KMS-11 (cell line): ENCODE data around the gene KCNE2.

Experiments
- H2AFZ ChIP-seq: fragments of 200-600 bp; sonication (generic); 2 replicates; pipeline ENCODE4 v1.6.1; 2016; ENCODE audit warnings: antibody characterized with exemption, mixed run types, low read depth
- H3K27ac ChIP-seq: fragments of 200-600 bp; sonication (generic); 2 replicates; pipeline ENCODE4 v1.6.1; 2016; ENCODE audit warnings: mild to moderate bottlenecking, mixed run types
- H3K27me3 ChIP-seq: fragments of 200-600 bp; sonication (generic); 2 replicates; pipeline ENCODE4 v1.6.1; 2017; ENCODE audit warnings: mild to moderate bottlenecking, low read depth, mixed run types, moderate library complexity; ENCODE audit not compliant: insufficient read depth
- H3K36me3 ChIP-seq: fragments of 200-600 bp; sonication (generic); 2 replicates; pipeline ENCODE4 v1.6.1; 2017; ENCODE audit warnings: mild to moderate bottlenecking, mixed run types; ENCODE audit not compliant: insufficient read depth
- H3K4me1 ChIP-seq: fragments of 200-600 bp; sonication (generic); 2 replicates; pipeline ENCODE4 v1.6.1; 2016; ENCODE audit warnings: mild to moderate bottlenecking, low read depth, mixed run types; ENCODE audit not compliant: poor library complexity, severe bottlenecking
- H3K4me2 ChIP-seq: fragments of 200-600 bp; sonication (generic); 2 replicates; pipeline ENCODE4 v1.7.0; 2016; ENCODE audit warnings: mild to moderate bottlenecking, mixed run types
- H3K4me3 ChIP-seq: fragments of 200-600 bp; sonication (generic); IDR thresholded peaks from 2 replicates; pipeline ENCODE4 v1.6.1; 2017; ENCODE audit warnings: low read depth, low read length, mixed read lengths; ENCODE audit not compliant: insufficient read depth
- H3K79me2 ChIP-seq: fragments of 200-600 bp; sonication (generic); 2 replicates; pipeline ENCODE4 v1.6.1; 2016; ENCODE audit warnings: low read depth, mixed run types; ENCODE audit not compliant: insufficient read depth
- H3K9ac ChIP-seq: fragments of 200-600 bp; sonication (generic); 2 replicates; pipeline ENCODE4 v1.6.1; 2016; ENCODE audit warnings: mild to moderate bottlenecking, mixed run types
- H4K20me1 ChIP-seq: fragments of 200-600 bp; sonication (generic); 2 replicates; pipeline ENCODE4 v1.6.1; 2016; ENCODE audit warnings: mild to moderate bottlenecking, mixed run types; ENCODE audit not compliant: insufficient read depth
- TF ChIP-seq, protein P1 (sequence below): fragments of 200-600 bp; sonication (generic); conservative IDR thresholded peaks from 2 replicates; pipeline ENCODE4 v1.6.1; 2017; ENCODE audit warnings: low read depth, mild to moderate bottlenecking, antibody characterized with exemption, low read length, moderate library complexity, mixed read lengths

Gene KCNE2

DNA sequence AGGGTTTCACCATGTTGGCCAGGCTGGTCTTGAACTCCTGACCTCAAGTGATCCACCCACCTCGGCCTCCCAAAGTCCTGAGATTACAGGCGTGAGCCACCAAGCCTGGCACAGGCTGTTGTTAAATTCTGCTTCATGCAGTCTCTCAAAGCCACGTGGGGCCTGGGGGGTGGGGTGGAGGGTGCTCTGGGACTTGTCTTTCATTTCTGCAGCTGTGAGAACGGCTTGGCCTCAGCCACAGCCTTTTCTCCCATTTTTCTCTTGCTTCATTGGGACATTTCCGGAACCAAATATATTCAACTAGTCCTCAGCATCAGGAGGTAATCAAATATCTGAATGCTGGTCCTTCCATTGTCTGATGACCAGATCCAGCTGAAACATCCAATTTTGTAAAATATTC lies 27.6 kb upstream of the KCNE2 start:
- H4K20me1 ChIP-seq = no peaks in the 10 kb centered on the region
- no peak overlapping the region for H2AFZ ChIP-seq

DNA sequence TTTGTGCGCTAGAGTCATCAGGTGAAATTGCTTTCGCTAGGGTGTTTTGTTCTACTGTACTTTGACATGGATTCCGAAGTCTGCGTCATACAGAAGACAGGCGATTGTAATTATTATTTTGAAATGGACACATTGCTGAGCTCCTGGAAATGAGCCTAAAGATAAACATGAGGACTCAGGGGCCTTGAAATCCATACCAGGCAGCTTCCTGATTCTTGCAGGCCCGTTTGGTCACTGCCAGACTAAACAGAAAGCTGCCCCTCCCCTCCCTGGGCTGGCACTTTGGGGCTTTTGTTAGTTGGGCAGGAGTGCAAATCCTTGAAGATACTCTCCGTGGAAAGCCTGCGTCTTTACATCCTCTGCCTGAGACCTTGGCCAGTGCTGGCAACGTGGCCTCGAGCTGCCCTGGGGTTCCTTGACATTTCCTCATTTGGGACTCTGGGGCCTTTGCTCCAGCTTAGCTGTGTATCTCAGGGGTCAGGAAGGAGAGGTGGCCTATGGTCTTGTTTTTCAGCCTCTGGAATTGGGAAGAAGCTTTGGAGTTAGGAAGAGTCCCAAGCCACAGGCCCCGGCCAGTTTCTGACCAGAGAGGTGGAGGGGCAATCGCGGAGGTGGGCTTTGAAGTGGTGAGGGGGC lies 26.9 kb upstream of the KCNE2 start:
- Histone ChIP-seq H3K27me3 (no peaks in the 10 kb centered on the region), H3K9ac (no peak overlapping the region), H3K27ac (no peak overlapping the region), H3K4me2 (no peak overlapping the region), H3K4me1 (no peaks in the 10 kb centered on the region), H3K36me3 (no peaks in the 10 kb centered on the region), H3K79me2 (no peaks in the 10 kb centered on the region), H4K20me1 (no peaks in the 10 kb centered on the region), H3K4me3 (no peak overlapping the region), H2AFZ (no peak overlapping the region)
- TF ChIP-seq, protein P1, sequence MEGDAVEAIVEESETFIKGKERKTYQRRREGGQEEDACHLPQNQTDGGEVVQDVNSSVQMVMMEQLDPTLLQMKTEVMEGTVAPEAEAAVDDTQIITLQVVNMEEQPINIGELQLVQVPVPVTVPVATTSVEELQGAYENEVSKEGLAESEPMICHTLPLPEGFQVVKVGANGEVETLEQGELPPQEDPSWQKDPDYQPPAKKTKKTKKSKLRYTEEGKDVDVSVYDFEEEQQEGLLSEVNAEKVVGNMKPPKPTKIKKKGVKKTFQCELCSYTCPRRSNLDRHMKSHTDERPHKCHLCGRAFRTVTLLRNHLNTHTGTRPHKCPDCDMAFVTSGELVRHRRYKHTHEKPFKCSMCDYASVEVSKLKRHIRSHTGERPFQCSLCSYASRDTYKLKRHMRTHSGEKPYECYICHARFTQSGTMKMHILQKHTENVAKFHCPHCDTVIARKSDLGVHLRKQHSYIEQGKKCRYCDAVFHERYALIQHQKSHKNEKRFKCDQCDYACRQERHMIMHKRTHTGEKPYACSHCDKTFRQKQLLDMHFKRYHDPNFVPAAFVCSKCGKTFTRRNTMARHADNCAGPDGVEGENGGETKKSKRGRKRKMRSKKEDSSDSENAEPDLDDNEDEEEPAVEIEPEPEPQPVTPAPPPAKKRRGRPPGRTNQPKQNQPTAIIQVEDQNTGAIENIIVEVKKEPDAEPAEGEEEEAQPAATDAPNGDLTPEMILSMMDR = no peak

More for the DNA sequence above, 27.6 kb upstream of the KCNE2 start:
- Histone ChIP-seq H3K79me2 (no peaks in the 10 kb centered on the region), H3K27ac (no peak overlapping the region), H3K4me1 (no peaks in the 10 kb centered on the region), H3K27me3 (no peaks in the 10 kb centered on the region), H3K4me3 (no peak overlapping the region), H3K9ac (no peak overlapping the region), H3K4me2 (no peak overlapping the region), H3K36me3 (no peaks in the 10 kb centered on the region)
- TF ChIP-seq, protein P1 = no peak

DNA sequence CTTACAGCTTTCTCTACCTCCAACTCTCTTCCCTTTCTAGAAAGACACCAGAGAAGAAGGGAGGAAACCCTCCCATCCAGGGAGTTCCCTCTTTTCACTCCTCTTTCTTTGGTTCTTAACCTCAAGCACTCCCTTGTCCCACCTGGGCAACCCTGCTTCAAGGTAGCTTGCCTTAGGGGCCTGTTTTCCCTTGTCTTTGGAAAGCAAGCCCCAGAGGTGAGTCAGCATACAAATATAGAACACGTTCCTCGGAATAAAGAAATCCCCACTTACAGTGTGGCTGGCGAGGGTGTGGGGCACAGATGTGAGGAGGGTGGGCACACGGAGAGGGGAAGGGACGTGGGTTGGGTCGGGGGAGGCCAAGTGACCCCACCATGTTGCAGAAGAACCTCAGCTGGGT lies 26.1 kb upstream of the KCNE2 start:
- Histone ChIP-seq H4K20me1 (no peaks in the 10 kb centered on the region), H3K4me1 (no peaks in the 10 kb centered on the region), H2AFZ (no peak overlapping the region), H3K4me2 (no peak overlapping the region), H3K9ac (no peak overlapping the region), H3K36me3 (no peaks in the 10 kb centered on the region), H3K79me2 (no peaks in the 10 kb centered on the region), H3K4me3 (no peak overlapping the region), H3K27ac (no peak overlapping the region), H3K27me3 (no peaks in the 10 kb centered on the region)
- TF ChIP-seq, protein P1 = no peak

DNA sequence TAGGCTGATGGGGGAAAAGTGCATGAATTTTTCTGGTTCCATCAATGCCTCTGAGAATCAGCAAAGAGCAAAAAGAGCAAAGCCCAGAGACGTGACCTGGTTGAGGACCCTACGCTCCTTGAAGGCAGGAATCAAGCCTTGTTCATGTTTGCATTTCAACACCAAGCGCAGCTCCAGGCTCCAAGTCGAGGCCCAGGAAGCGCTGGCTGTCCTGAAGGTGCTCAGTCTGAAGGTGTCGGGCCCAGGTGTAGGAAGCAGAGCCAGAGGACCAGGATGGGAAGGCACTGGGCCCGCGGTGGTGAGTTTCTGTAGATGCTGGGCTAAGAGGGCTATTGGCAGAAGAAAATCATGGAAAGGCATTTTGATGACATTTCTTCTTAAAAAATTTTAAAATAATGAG lies 25.6 kb upstream of the KCNE2 start:
- Histone ChIP-seq H3K79me2 (no peaks in the 10 kb centered on the region), H2AFZ (no peak overlapping the region), H3K27me3 (no peaks in the 10 kb centered on the region), H3K4me1 (no peaks in the 10 kb centered on the region), H4K20me1 (no peaks in the 10 kb centered on the region), H3K4me2 (no peak overlapping the region), H3K36me3 (no peaks in the 10 kb centered on the region), H3K9ac (no peak overlapping the region), H3K4me3 (no peak overlapping the region), H3K27ac (no peak overlapping the region)
- TF ChIP-seq, protein P1 = no peak
